Kidney epithelial cell (primary cell): ENCODE measurements around the gene AMDHD1. TPM values are rescaled to one million over a fixed set of nuclear protein-coding genes. Genes with fewer than 3 reads are reported as not detected.
"Not testable (repeated sequence)": the region's sequence is repeated elsewhere in the genome, so short reads cannot be mapped to it uniquely, and the experiment has no call there.

ENCODE experiments used
- DNase-seq: peaks from one replicate; pipeline ENCODE4 v3.0.0-alpha.2; 2010; ENCODE audit warnings: low read depth
- H3K27me3 ChIP-seq: 2 replicates; pipeline ENCODE4 v1.6.0; 2011; ENCODE audit warnings: low read length; ENCODE audit not compliant: control insufficient read depth, insufficient read depth
- H3K36me3 ChIP-seq: 2 replicates; pipeline ENCODE4 v1.5.1; 2011; ENCODE audit warnings: low read length; ENCODE audit not compliant: control insufficient read depth, insufficient read depth
- H3K4me3 ChIP-seq: 2 replicates; pipeline ENCODE4 v1.5.1; 2011; ENCODE audit warnings: low read depth, mild to moderate bottlenecking, control low read depth, low read length
- CTCF ChIP-seq: IDR thresholded peaks from 2 replicates; pipeline ENCODE4 v1.5.1; 2011; ENCODE audit warnings: mild to moderate bottlenecking, moderate library complexity, low read length, control low read depth, inconsistent platforms; ENCODE audit not compliant: insufficient read depth, poor library complexity, severe bottlenecking
- total RNA-seq: library from RNA; depleted of rRNA; stranded (reverse); fragments of >200 nt; gene quantifications from 2 replicates; pipeline ENCODE4 v1.2.3, GENCODE V29; 2015

AMDHD1 gene
- total RNA-seq, 1 donor from 2014 or later: 0.67 TPM

DNA sequence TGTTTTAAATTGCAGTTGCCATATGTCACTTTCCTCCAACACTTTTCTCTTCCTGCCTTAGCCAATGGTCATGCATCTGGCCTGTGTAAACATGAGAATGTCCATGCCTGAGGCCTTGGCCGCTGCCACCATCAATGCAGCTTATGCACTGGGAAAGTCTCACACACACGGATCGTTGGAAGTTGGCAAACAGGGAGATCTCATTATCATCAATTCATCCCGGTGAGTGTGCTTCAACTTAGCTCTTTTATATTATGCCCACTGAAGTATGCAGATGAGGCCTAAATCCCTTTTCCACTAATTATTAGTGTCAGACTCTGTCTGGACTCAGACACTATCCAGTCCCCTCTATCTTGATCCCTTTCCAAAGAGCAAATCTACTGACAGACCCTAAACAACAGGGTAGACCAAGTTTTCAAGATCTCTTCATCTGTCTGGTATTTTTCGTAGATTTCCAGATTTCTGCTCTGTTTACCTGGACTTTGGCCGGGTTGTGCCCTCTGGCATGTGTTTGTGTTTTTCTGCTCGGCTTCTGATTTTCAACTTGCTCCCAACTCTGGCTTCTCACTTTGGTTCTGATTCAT lies 23.2 kb downstream of the AMDHD1 start:
- H3K27me3 ChIP-seq: no peaks in the 10 kb centered on the region
- DNase-seq: no peak
- H3K4me3 ChIP-seq: no peak overlapping the region
- no peaks in the 10 kb centered on the region for H3K36me3 ChIP-seq
- TF ChIP-seq CTCF: no peak

DNA sequence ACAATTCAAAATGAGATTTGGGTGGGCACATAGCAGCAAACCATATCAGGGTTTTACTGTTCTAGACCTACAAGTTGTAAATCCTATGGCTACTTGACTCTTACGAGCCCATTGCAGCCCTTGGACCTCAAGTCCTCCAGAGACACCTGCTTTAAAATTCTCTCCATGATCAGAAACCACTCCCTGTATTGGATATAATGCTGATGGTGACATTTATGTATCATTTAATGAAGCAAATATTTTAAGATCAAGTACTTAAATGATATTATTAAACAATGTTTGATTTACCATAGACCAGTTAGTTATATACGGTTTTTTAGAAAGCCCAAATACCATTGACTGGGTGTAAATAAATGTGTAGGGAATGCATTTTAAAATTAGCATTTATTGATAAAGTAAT lies 24.2 kb downstream of the AMDHD1 start:
- no peak for DNase-seq
- Histone ChIP-seq H3K4me3 (no peak overlapping the region), H3K36me3 (no peaks in the 10 kb centered on the region), H3K27me3 (no peaks in the 10 kb centered on the region)
- no peak for TF ChIP-seq CTCF

- DNase-seq, H3K27me3 ChIP-seq, H3K4me3 ChIP-seq, H3K36me3 ChIP-seq: not testable (repeated sequence)
These were observed 26.0 kb downstream of the AMDHD1 start for GRCh38 chr12:95969116-95969515.

GRCh38 chr12:95970905-95971304 lies 27.8 kb downstream of the AMDHD1 start:
- no peak overlapping the region for H3K4me3 ChIP-seq
- no peaks in the 10 kb centered on the region for H3K27me3 ChIP-seq
- TF ChIP-seq CTCF: no peak
- no peak for DNase-seq
- no peaks in the 10 kb centered on the region for H3K36me3 ChIP-seq

DNA sequence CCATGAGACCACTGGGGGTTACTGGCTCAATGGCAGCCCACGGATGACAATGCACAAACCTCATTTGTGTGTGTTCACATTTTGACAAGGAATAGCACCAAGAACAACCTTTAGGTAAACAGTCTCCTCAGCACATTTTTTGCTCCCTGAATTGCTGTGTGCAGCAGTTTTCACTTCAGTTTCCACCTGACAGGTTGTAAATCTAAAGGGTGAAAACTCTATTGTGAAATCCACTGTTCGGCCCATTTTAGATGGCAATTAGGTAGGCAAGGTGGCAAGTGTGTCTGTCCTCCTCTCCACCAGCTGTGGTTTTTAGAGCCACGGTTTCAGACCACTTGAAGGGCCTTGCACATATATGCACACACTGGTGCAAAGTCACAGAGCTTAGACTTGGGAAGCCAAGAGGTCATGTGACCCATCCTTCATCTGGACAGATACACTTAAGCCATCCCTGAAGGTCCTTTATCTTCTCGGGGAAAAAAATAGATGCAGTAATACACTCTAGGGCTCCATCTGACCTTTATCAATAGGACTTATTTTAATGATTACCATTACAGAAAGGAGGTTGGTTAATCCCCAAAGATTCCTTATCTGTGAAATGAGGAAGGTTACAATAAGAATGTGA lies 29.8 kb downstream of the AMDHD1 start:
- Histone ChIP-seq H3K4me3 (no peak overlapping the region), H3K36me3 (no peaks in the 10 kb centered on the region), H3K27me3 (no peaks in the 10 kb centered on the region)
- no peak for TF ChIP-seq CTCF
- DNase-seq: no peak

DNA sequence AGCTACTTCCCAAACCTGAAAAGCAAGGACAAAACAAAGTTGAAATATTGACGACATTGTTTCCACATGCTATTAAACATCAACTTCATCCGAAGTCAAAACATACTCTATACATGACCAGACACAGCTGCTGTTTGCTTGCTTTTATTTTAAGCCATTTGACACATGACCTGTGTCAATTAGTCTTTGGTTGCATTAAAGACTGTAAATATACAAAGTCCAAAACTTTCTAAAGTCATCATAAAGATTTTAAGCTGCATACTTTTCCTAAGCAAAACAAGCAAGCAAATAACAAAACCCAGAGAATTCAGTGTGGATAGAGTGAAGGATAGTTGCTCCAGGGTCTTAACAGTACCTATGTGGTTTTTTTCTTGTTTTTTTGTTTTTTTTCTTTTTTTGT lies 31.2 kb downstream of the AMDHD1 start:
- Histone ChIP-seq H3K27me3 (no peaks in the 10 kb centered on the region), H3K4me3 (no peak overlapping the region), H3K36me3 (no peaks in the 10 kb centered on the region)
- no peak for TF ChIP-seq CTCF
- DNase-seq: no peak
